Measurements from ENCODE around the gene GRAMD1B. TPM values are rescaled to one million over a fixed set of nuclear protein-coding genes. Genes with fewer than 3 reads are reported as not detected.

Gene GRAMD1B
- total RNA-seq, 4 donors from 2014 or later: 27.5 to 37.2 (median 30.6) TPM

DNA sequence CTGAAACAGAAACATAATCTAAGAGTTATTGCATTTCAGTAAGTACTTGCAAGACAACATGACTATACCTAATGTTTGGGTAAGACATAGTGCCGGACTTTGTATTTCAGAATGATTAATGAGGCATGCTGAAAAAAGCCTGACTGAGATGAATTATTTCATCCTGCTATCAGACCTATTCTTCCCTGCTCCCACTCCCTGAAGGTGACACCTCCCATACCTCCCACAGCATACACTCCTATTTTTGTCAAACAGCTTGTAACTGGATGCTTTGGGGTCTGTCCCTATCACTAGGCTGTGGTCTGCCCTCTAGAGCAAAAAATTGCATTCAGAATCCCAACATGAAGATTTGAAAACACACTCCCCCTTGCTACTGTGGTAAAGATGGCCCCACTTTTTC lies 235.2 kb downstream of the GRAMD1B start:
- no peak overlapping the region for H3K4me3 ChIP-seq
- H3K36me3 ChIP-seq: no peaks in the 10 kb centered on the region
- TF ChIP-seq POLR2A (IDR thresholded peaks at IDR 0.05) (no peak), EP300 (IDR thresholded peaks at IDR 0.05) (no peak)
- TF ChIP-seq, protein P1, sequence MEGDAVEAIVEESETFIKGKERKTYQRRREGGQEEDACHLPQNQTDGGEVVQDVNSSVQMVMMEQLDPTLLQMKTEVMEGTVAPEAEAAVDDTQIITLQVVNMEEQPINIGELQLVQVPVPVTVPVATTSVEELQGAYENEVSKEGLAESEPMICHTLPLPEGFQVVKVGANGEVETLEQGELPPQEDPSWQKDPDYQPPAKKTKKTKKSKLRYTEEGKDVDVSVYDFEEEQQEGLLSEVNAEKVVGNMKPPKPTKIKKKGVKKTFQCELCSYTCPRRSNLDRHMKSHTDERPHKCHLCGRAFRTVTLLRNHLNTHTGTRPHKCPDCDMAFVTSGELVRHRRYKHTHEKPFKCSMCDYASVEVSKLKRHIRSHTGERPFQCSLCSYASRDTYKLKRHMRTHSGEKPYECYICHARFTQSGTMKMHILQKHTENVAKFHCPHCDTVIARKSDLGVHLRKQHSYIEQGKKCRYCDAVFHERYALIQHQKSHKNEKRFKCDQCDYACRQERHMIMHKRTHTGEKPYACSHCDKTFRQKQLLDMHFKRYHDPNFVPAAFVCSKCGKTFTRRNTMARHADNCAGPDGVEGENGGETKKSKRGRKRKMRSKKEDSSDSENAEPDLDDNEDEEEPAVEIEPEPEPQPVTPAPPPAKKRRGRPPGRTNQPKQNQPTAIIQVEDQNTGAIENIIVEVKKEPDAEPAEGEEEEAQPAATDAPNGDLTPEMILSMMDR (IDR thresholded peaks at IDR 0.05): no peak
- WGBS, 2 donors: 72 to 74% methylated on average over 1 of the region's 1 CpG
- H3K27ac ChIP-seq: no peak overlapping the region
- no peaks in the 10 kb centered on the region for H3K4me1 ChIP-seq
- H3K9me3 ChIP-seq: no peaks in the 10 kb centered on the region
- no peaks in the 10 kb centered on the region for H3K27me3 ChIP-seq
- no peak for DNase-seq (ENCODE audit: low spot score in 2 of 2)

- H3K36me3 ChIP-seq: no peaks in the 10 kb centered on the region
- WGBS, 2 donors: 58 to 73% methylated on average over 1 of the region's 1 CpG
- no peak for TF ChIP-seq EP300 (IDR thresholded peaks at IDR 0.05)
- no peak for TF ChIP-seq POLR2A (IDR thresholded peaks at IDR 0.05)
- TF ChIP-seq, protein P1 (IDR thresholded peaks at IDR 0.05): no peak
- no peaks in the 10 kb centered on the region for H3K27me3 ChIP-seq
- H3K4me3 ChIP-seq: no peak overlapping the region
- no peak overlapping the region for H3K27ac ChIP-seq
- H3K4me1 ChIP-seq: no peaks in the 10 kb centered on the region
- H3K9me3 ChIP-seq: no peaks in the 10 kb centered on the region
- no peak for DNase-seq (ENCODE audit: low spot score in 2 of 2)
Observed at GRCh38 chr11:123670081-123670480, 240.0 kb downstream of the GRAMD1B start.

DNA sequence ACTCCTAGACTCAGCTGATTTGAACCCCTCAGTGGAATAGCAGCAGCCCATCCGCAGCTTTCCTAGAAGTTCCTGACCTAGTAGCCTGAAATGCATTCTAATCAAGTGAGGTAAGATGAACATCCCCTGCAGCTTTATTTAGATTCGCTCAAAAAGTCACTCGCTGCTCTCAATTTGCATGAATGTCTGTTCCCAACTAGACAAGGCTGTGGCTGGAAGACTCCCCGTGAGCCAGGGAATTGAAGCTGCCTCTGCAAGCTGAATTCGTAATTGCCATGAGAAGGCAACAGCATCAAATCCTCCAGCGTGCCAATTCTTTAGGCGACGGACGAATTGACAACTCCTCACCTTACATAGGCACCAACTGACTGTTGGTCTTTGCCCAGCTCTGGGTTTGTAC lies 241.5 kb downstream of the GRAMD1B start:
- Histone ChIP-seq H3K27ac (no peak overlapping the region), H3K4me1 (no peaks in the 10 kb centered on the region), H3K9me3 (no peaks in the 10 kb centered on the region), H3K4me3 (no peak overlapping the region), H3K27me3 (no peaks in the 10 kb centered on the region), H3K36me3 (no peaks in the 10 kb centered on the region)
- no peak for DNase-seq (ENCODE audit: low spot score in 2 of 2)
- TF ChIP-seq, protein P1 (IDR thresholded peaks at IDR 0.05): no peak
- no peak for TF ChIP-seq EP300 (IDR thresholded peaks at IDR 0.05)
- TF ChIP-seq POLR2A (IDR thresholded peaks at IDR 0.05): no peak
- 64 to 65% methylated on average over 9 of the region's 9 CpGs for WGBS, 2 donors

GRCh38 chr11:123672568-123672967 lies 242.5 kb downstream of the GRAMD1B start:
- H3K4me3 ChIP-seq: no peak overlapping the region
- TF ChIP-seq EP300 (IDR thresholded peaks at IDR 0.05) (no peak), POLR2A (IDR thresholded peaks at IDR 0.05) (no peak)
- TF ChIP-seq, protein P1 (IDR thresholded peaks at IDR 0.05): no peak
- no peaks in the 10 kb centered on the region for H3K27me3 ChIP-seq
- no peak for DNase-seq (ENCODE audit: low spot score in 2 of 2)
- no peaks in the 10 kb centered on the region for H3K4me1 ChIP-seq
- H3K9me3 ChIP-seq: no peaks in the 10 kb centered on the region
- WGBS, 2 donors: 80 to 88% methylated on average over 5 of the region's 5 CpGs
- no peak overlapping the region for H3K27ac ChIP-seq
- no peaks in the 10 kb centered on the region for H3K36me3 ChIP-seq

DNA sequence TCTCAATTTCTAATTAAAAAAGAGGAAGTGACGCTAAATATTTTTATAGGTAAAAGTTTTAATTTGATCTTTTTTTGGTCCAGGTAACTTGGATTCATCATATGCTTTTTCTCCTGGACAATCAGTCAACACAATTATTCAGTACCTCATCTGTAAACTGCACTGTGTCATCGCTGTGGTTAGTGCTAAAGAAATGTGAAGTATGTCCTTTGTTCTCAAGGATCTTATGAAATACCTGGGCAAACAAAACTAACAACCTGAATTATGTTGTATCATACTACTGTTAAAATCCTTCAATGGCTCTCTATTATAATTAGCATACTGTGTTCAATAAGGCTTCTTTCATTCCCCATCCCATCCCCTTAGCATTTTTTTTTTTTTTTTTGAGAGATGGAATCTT lies 244.2 kb downstream of the GRAMD1B start:
- no peaks in the 10 kb centered on the region for H3K9me3 ChIP-seq
- H3K27ac ChIP-seq: no peak overlapping the region
- 91% methylated on average over 2 of the region's 2 CpGs for WGBS, 2 donors
- DNase-seq (ENCODE audit: low spot score in 2 of 2): no peak
- no peaks in the 10 kb centered on the region for H3K36me3 ChIP-seq
- no peaks in the 10 kb centered on the region for H3K4me1 ChIP-seq
- no peak overlapping the region for H3K4me3 ChIP-seq
- TF ChIP-seq, protein P1 (IDR thresholded peaks at IDR 0.05): no peak
- TF ChIP-seq EP300 (IDR thresholded peaks at IDR 0.05) (no peak), POLR2A (IDR thresholded peaks at IDR 0.05) (no peak)
- no peaks in the 10 kb centered on the region for H3K27me3 ChIP-seq

Small RNA genes lying within 50 kb of the gene (small RNA-seq; reads per million reads assigned to genes)
- not detected for gene MIR4493

Other genes with a start within 250 kb of the GRAMD1B start
- 10 to 100 TPM; 82.5 to 98.6 (median 89.7) TPM for gene CLMP, start 235.0 kb upstream of the GRAMD1B start, total RNA-seq
- 1 to 10 TPM in 2 of 4 donors, under 1 TPM in 2; under 0.01 to 3.6 (median 1.3) TPM for gene SCN3B, start 224.4 kb downstream of the GRAMD1B start, total RNA-seq

Measured in tibial nerve (tissue), 4 donors.